ENCODE data around the gene NLRC5.

NLRC5 gene

GRCh38 chr16:57131351-57131970 is 142.1 kb downstream of the NLRC5 start:
- H3K9me2 ChIP-seq (ENCODE audit: low read depth, low read length) = no peaks in the 10 kb centered on the region
- no peak overlapping the region for H2AFZ ChIP-seq (ENCODE audit: low read length)
- H3K9ac ChIP-seq (ENCODE audit: low read length) = no peak overlapping the region
- H3K9me3 ChIP-seq (ENCODE audit: low read length) = no peaks in the 10 kb centered on the region
- no peak overlapping the region for H3K27ac ChIP-seq (ENCODE audit: low read depth, low read length, poor library complexity, severe bottlenecking)
- H3K36me3 ChIP-seq (ENCODE audit: insufficient read depth, low read length) = no peaks in the 10 kb centered on the region
- H4K20me1 ChIP-seq (ENCODE audit: insufficient read depth, low read length) = no peaks in the 10 kb centered on the region
- peaks cover 13% of the 10 kb centered on the region for H3K4me1 ChIP-seq (ENCODE audit: insufficient read depth, low read length, severe bottlenecking)
- H3K27me3 ChIP-seq (ENCODE audit: insufficient read depth, low read length) = no peaks in the 10 kb centered on the region
- no peaks in the 10 kb centered on the region for H3F3A ChIP-seq (ENCODE audit: insufficient read depth, low read length)
- no peaks in the 10 kb centered on the region for H3K79me2 ChIP-seq (ENCODE audit: insufficient read depth, low read length)
- H3K4me3 ChIP-seq (ENCODE audit: low read depth, low read length, poor library complexity, severe bottlenecking) = no peak overlapping the region
- no peak for TF ChIP-seq EZH2 (IDR thresholded peaks at IDR 0.05; ENCODE audit: borderline replicate concordance, low read length)
- TF ChIP-seq CTCF (IDR thresholded peaks at IDR 0.05; ENCODE audit: low read length) = no peak
- no peak overlapping the region for H3K4me2 ChIP-seq (ENCODE audit: low read length)

DNA sequence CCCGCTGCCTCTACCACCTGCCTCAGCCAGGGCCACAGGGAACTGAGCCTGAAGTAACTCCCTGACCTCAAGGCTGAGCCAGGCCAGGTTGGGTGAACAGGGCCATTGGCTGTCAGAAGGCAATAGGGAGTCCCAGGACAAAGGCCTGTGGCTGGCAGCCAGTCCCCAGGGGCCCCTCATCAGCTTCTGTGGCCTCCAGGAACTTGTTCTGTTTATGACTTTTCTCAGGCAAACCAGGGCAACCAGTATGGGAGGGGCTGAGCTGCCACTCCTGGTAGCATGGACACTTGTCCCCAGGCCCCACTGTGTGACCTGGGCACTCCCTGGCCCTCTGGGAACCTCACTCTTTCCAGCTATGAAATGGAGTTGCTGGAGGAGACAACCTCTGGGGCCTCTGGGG is 143.1 kb downstream of the NLRC5 start:
- H3K4me2 ChIP-seq (ENCODE audit: low read length) = no peak overlapping the region
- H3K4me1 ChIP-seq (ENCODE audit: insufficient read depth, low read length, severe bottlenecking) = peaks cover 19% of the 10 kb centered on the region
- TF ChIP-seq EZH2 (IDR thresholded peaks at IDR 0.05; ENCODE audit: borderline replicate concordance, low read length) (no peak), CTCF (IDR thresholded peaks at IDR 0.05; ENCODE audit: low read length) (no peak)

GRCh38 chr16:57133031-57133430 is 143.7 kb downstream of the NLRC5 start:
- H3K27ac ChIP-seq (ENCODE audit: low read depth, low read length, poor library complexity, severe bottlenecking) = no peak overlapping the region
- H3K9ac ChIP-seq (ENCODE audit: low read length) = no peak overlapping the region
- TF ChIP-seq CTCF (IDR thresholded peaks at IDR 0.05; ENCODE audit: low read length) (no peak), EZH2 (IDR thresholded peaks at IDR 0.05; ENCODE audit: borderline replicate concordance, low read length) (no peak)
- no peaks in the 10 kb centered on the region for H3K79me2 ChIP-seq (ENCODE audit: insufficient read depth, low read length)
- no peaks in the 10 kb centered on the region for H3F3A ChIP-seq (ENCODE audit: insufficient read depth, low read length)
- H3K4me3 ChIP-seq (ENCODE audit: low read depth, low read length, poor library complexity, severe bottlenecking) = no peak overlapping the region
- H2AFZ ChIP-seq (ENCODE audit: low read length) = no peak overlapping the region
- H3K9me3 ChIP-seq (ENCODE audit: low read length) = no peaks in the 10 kb centered on the region
- no peaks in the 10 kb centered on the region for H3K27me3 ChIP-seq (ENCODE audit: insufficient read depth, low read length)
- no peaks in the 10 kb centered on the region for H3K36me3 ChIP-seq (ENCODE audit: insufficient read depth, low read length)
- H3K4me1 ChIP-seq (ENCODE audit: insufficient read depth, low read length, severe bottlenecking) = peaks cover 19% of the 10 kb centered on the region
- H3K4me2 ChIP-seq (ENCODE audit: low read length) = no peak overlapping the region
- H3K9me2 ChIP-seq (ENCODE audit: low read depth, low read length) = no peaks in the 10 kb centered on the region
- no peaks in the 10 kb centered on the region for H4K20me1 ChIP-seq (ENCODE audit: insufficient read depth, low read length)

More for the DNA sequence above, 143.1 kb downstream of the NLRC5 start:
- Histone ChIP-seq H3K36me3 (ENCODE audit: insufficient read depth, low read length) (no peaks in the 10 kb centered on the region), H3K9me3 (ENCODE audit: low read length) (no peaks in the 10 kb centered on the region), H3K79me2 (ENCODE audit: insufficient read depth, low read length) (no peaks in the 10 kb centered on the region), H3K27me3 (ENCODE audit: insufficient read depth, low read length) (no peaks in the 10 kb centered on the region), H3K9me2 (ENCODE audit: low read depth, low read length) (no peaks in the 10 kb centered on the region), H3K9ac (ENCODE audit: low read length) (no peak overlapping the region), H3F3A (ENCODE audit: insufficient read depth, low read length) (no peaks in the 10 kb centered on the region), H2AFZ (ENCODE audit: low read length) (no peak overlapping the region), H3K27ac (ENCODE audit: low read depth, low read length, poor library complexity, severe bottlenecking) (no peak overlapping the region), H4K20me1 (ENCODE audit: insufficient read depth, low read length) (no peaks in the 10 kb centered on the region), H3K4me3 (ENCODE audit: low read depth, low read length, poor library complexity, severe bottlenecking) (no peak overlapping the region)

All from OCI-LY1 (cell line).